CD4-positive, alpha-beta T cell treated with Interleukin-4 for 1 hour (primary cell): ENCODE measurements around the gene ANK2.

Source experiments
- DNase-seq, 2 donors: peaks; one replicate each; pipeline ENCODE4 v3.0.0-alpha.2; 2020 to 2022

Gene ANK2

GRCh38 chr4:113049421-113050370 is at the start of gene ANK2:
Gene ANK2 (plus strand): TSS chr4:113049653. CDS start chr4:113049729, 76 bp downstream.
- no peak for DNase-seq

GRCh38 chr4:113003841-113004240 is 45.6 kb upstream of the ANK2 start:
- no peak for DNase-seq

GRCh38 chr4:113004655-113005054 is 44.8 kb upstream of the ANK2 start:
- no peak for DNase-seq

- DNase-seq, result no peak
Measured at GRCh38 chr4:113006632-113007031, 42.8 kb upstream of the ANK2 start.

- no peak for DNase-seq
Measured at GRCh38 chr4:113007151-113007550, 42.3 kb upstream of the ANK2 start.

GRCh38 chr4:113008135-113008534 is 41.3 kb upstream of the ANK2 start:
- no peak for DNase-seq

GRCh38 chr4:113008716-113009115 is 40.7 kb upstream of the ANK2 start:
- DNase-seq, result no peak

- no peak for DNase-seq
Measured at GRCh38 chr4:113009461-113009860, 40.0 kb upstream of the ANK2 start.

GRCh38 chr4:113012122-113012725 is 37.2 kb upstream of the ANK2 start:
- no peak for DNase-seq

- DNase-seq, result no peak
Measured at GRCh38 chr4:113012786-113013185, 36.7 kb upstream of the ANK2 start.

- DNase-seq, result no peak
Measured at GRCh38 chr4:113013751-113014150, 35.7 kb upstream of the ANK2 start.

GRCh38 chr4:113016377-113016776 is 33.1 kb upstream of the ANK2 start:
- DNase-seq, result no peak

- DNase-seq, result no peak
Measured at GRCh38 chr4:113020966-113021365, 28.5 kb upstream of the ANK2 start.

- DNase-seq, result no peak
Measured at GRCh38 chr4:113024388-113024787, 25.1 kb upstream of the ANK2 start.

- no peak for DNase-seq
Measured at GRCh38 chr4:113025416-113025815, 24.0 kb upstream of the ANK2 start.

- DNase-seq, result no peak
Measured at GRCh38 chr4:113026556-113026955, 22.9 kb upstream of the ANK2 start.

- no peak for DNase-seq
Measured at GRCh38 chr4:113028074-113028473, 21.4 kb upstream of the ANK2 start.

- no peak for DNase-seq
Measured at GRCh38 chr4:113031212-113031611, 18.2 kb upstream of the ANK2 start.

- DNase-seq, result no peak
Measured at GRCh38 chr4:113040793-113041192, 8.7 kb upstream of the ANK2 start.

GRCh38 chr4:113042502-113042901 is 7.0 kb upstream of the ANK2 start:
- no peak for DNase-seq

- no peak for DNase-seq
Measured at GRCh38 chr4:113043591-113043990, 5.9 kb upstream of the ANK2 start.

GRCh38 chr4:113050371-113050755 is 910 bp downstream of the ANK2 start:
- no peak for DNase-seq

- DNase-seq, result no peak
Measured at GRCh38 chr4:113050837-113051236, 1.4 kb downstream of the ANK2 start.

GRCh38 chr4:113051361-113051760 is 1.9 kb downstream of the ANK2 start:
- no peak for DNase-seq
